GM12878 (cell line): ENCODE measurements around the gene MAN1A1. TPM values are rescaled to one million over a fixed set of nuclear protein-coding genes. Genes with fewer than 3 reads are reported as not detected.

Experiments
- ATAC-seq: fragments of 200-7000 bp; cut with Tn5 transposase; 3 replicates; pipeline ENCODE4 v1.9.1; 2020; ENCODE audit warnings: mild to moderate bottlenecking, moderate library complexity
- BruUV-seq: library from RNA; stranded (reverse); fragments of 400-500 nt; replicated peaks from 2 replicates; lab custom pipeline; 2021; lab: Mats Ljungman, UMichigan
- CTCF ChIA-PET: fragments of 300-600 bp; sonication (Branson Sonifier 250); formaldehyde crosslinking; extraction: SDS; loops from one replicate; lab custom pipeline; 2021; ENCODE audit warnings: inconsistent platforms; lab: Yijun Ruan, JAX
- POLR2A ChIA-PET: fragments of 350-600 bp; formaldehyde crosslinking; extraction: SDS; loops from one replicate; lab custom pipeline; 2021; ENCODE audit warnings: inconsistent platforms; lab: Charles Lee
- RAD21 ChIA-PET: fragments of 300-600 bp; sonication (Branson Sonifier 250); formaldehyde crosslinking; loops from one replicate; lab custom pipeline; 2023; ENCODE audit warnings: antibody characterized with exemption; ENCODE audit not compliant: unreplicated experiment; lab: Charles Lee
- SMC1A ChIA-PET: fragments of 300-600 bp; sonication (Branson Sonifier 250); formaldehyde crosslinking; loops from one replicate; lab custom pipeline; 2023; ENCODE audit not compliant: unreplicated experiment, uncharacterized antibody; lab: Charles Lee
- DNase-seq: peaks from one replicate; pipeline ENCODE4 v3.0.0-alpha.2; 2011; ENCODE audit warnings: low read depth, low spot score
- FAIRE-seq: peaks from 3 replicates; lab custom pipeline; 2011; peaks lifted over from hg19 to GRCh38; lab: Jason Lieb, UNC
- H2AFZ ChIP-seq: 2 replicates; pipeline ENCODE4 v1.6.0; 2011; ENCODE audit warnings: low read depth, low read length, control low read depth; ENCODE audit not compliant: control insufficient read depth
- H3K27ac ChIP-seq: 2 replicates; pipeline ENCODE4 v1.5.1; 2011; ENCODE audit warnings: control low read depth; ENCODE audit not compliant: control insufficient read depth, insufficient read depth
- H3K27me3 ChIP-seq, 2 experiments: replicated peaks in 1 of 2; 2 replicates each; pipeline versions ENCODE4 v1.6.0 to v1.6.1; 2011; ENCODE audit warnings: low read length in 1 of 2; ENCODE audit not compliant: control insufficient read depth in 2 of 2, insufficient read depth in 2 of 2
- H3K36me3 ChIP-seq, 2 experiments: 2 replicates each; pipeline ENCODE4 v1.5.1; 2011; ENCODE audit warnings: low read length in 1 of 2; ENCODE audit not compliant: control insufficient read depth in 2 of 2, insufficient read depth in 2 of 2
- H3K4me1 ChIP-seq: 2 replicates; pipeline ENCODE4 v1.6.1; 2011; ENCODE audit warnings: mild to moderate bottlenecking, low read length, moderate library complexity, mixed read lengths; ENCODE audit not compliant: control insufficient read depth, insufficient read depth
- H3K4me2 ChIP-seq: 2 replicates; pipeline ENCODE4 v1.6.0; 2011; ENCODE audit warnings: control low read depth; ENCODE audit not compliant: control insufficient read depth, insufficient read depth
- H3K4me3 ChIP-seq: fragments of 200-600 bp; sonication (generic); 2 replicates; pipeline ENCODE4 v1.5.1; 2016
- H3K79me2 ChIP-seq: 2 replicates; pipeline ENCODE4 v1.6.0; 2011; ENCODE audit warnings: low read length; ENCODE audit not compliant: control insufficient read depth, insufficient read depth
- H3K9ac ChIP-seq: 2 replicates; pipeline ENCODE4 v1.8.0; 2011; ENCODE audit warnings: low read length, control low read depth, mixed read lengths; ENCODE audit not compliant: control insufficient read depth, insufficient read depth
- H3K9me3 ChIP-seq: replicated peaks from 3 replicates; pipeline ENCODE4 v1.5.1; 2011; ENCODE audit warnings: mild to moderate bottlenecking, low read length; ENCODE audit not compliant: control insufficient read depth, insufficient read depth
- H4K20me1 ChIP-seq: 2 replicates; pipeline ENCODE4 v1.6.0; 2011; ENCODE audit not compliant: control insufficient read depth, insufficient read depth
- BRCA1 ChIP-seq: IDR thresholded peaks from 2 replicates; pipeline ENCODE4 v1.6.1; 2011; ENCODE audit warnings: low read depth, low read length, improper control_type of control experiment
- FOXK2 ChIP-seq: fragments of 450-650 bp; IDR thresholded peaks from 2 replicates; pipeline ENCODE4 v1.6.1; 2017; ENCODE audit warnings: mild to moderate bottlenecking, moderate library complexity
- FOXM1 ChIP-seq: IDR thresholded peaks from 2 replicates; pipeline ENCODE4 v1.6.1; 2012; ENCODE audit warnings: low read depth, mild to moderate bottlenecking, inconsistent platforms, low read length, moderate library complexity
- HDGF ChIP-seq: fragments of 450-650 bp; IDR thresholded peaks from 2 replicates; pipeline ENCODE4 v1.6.1; 2016; ENCODE audit warnings: antibody characterized with exemption
- IRF5 ChIP-seq: fragments of 450-650 bp; IDR thresholded peaks from 2 replicates; pipeline ENCODE4 v1.6.1; 2017; ENCODE audit warnings: borderline replicate concordance
- MAX ChIP-seq: IDR thresholded peaks from 2 replicates; pipeline ENCODE4 v1.6.1; 2012; ENCODE audit warnings: low read depth, low read length, improper control_type of control experiment
- SRF ChIP-seq, 2 experiments: IDR thresholded peaks; 2 replicates each; pipeline ENCODE4 v1.6.1; 2011; ENCODE audit warnings: low read depth in 2 of 2, low read length in 2 of 2, mild to moderate bottlenecking in 1 of 2, moderate library complexity in 1 of 2
- TCF3 ChIP-seq: IDR thresholded peaks from 2 replicates; pipeline ENCODE4 v1.6.1; 2012; ENCODE audit warnings: low read depth, mild to moderate bottlenecking, low read length, borderline replicate concordance; ENCODE audit not compliant: insufficient read depth
- ZZZ3 ChIP-seq: IDR thresholded peaks from 2 replicates; pipeline ENCODE4 v1.6.1; 2011; ENCODE audit warnings: low read depth; ENCODE audit not compliant: control insufficient read depth, insufficient read length
- WGBS: methylation state at CpG from one replicate; pipeline ENCODE4 v1.1.6; 2016; ENCODE audit warnings: low lambda C conversion rate; ENCODE audit not compliant: insufficient replicate concordance, insufficient coverage; ENCODE audit errors: missing lambda C conversion rate; 5-methylcytosine and 5-hydroxymethylcytosine counted together
- in situ Hi-C: fragments of 300-500 bp; cut with MboI; formaldehyde crosslinking; loops from 9 replicates; pipeline ENCODE4 v1.14.3; 2018; ENCODE audit warnings: mixed read lengths
- intact Hi-C: fragments of 100-400 bp; cut with micrococcal nuclease; formaldehyde crosslinking; loops from one replicate; pipeline ENCODE4 v1.14.2; 2022; ENCODE audit not compliant: unreplicated experiment
- polyA plus RNA-seq, 11 experiments: library from polyadenylated mRNA; depleted of rRNA in 4 of 11; unstranded in 6 of 11; stranded (reverse) in 5 of 11; fragments of >200 nt; fragmentation: Nextera tagmentation in 4 of 11; fragmentation: Illumina TruSeq in 1 of 11; extraction: Ambion mirVana in 4 of 11; extraction: Trizol in 1 of 11; gene quantifications; 1 replicate in 1 of 11; 2 replicates in 10 of 11; pipeline versions ENCODE4 v1.2.1 to v1.2.3, GENCODE V29; 2011 to 2016; ENCODE audit warnings: inconsistent platforms in 2 of 11, missing spikeins in 2 of 11, low read depth in 1 of 11
- total RNA-seq, 4 experiments: library from RNA; depleted of rRNA in 3 of 4; stranded (reverse); fragments of >200 nt in 3 of 4; fragmentation: Illumina TruSeq in 1 of 4; extraction: Trizol in 1 of 4; gene quantifications; 2 replicates each; pipeline versions ENCODE4 v1.2.1 to v1.2.3, GENCODE V29; 2013 to 2021

Gene MAN1A1
- total and polyA plus RNA-seq, 10 of the 15 experiments (the other 5 are each of a cell fraction or from before 2014, with no cell fraction given), result 5.4 to 28.1 (median 19.5) TPM

GRCh38 chr6:119182216-119182803 is 167.3 kb downstream of the MAN1A1 start (continued):
- TF ChIP-seq HDGF (no peak), FOXK2 (no peak), MAX (no peak)

- no peak overlapping the region for H3K4me3 ChIP-seq
- no peaks in the 10 kb centered on the region for H3K9me3 ChIP-seq
- H3K4me2 ChIP-seq, result no peak overlapping the region
- CTCF ChIA-PET, result interaction anchor here (0.9 to 1.6 kb wide), 3 partner anchors 10 to 153 kb away, joined by 3 to 8 read pairs (median 4); no protein-coding TSS in a partner anchor
- no peaks in the 10 kb centered on the region; a peak in 1 of 4 replicates for H3K36me3 ChIP-seq
- H4K20me1 ChIP-seq, result no peaks in the 10 kb centered on the region
- FAIRE-seq (no peak), DNase-seq (no peak), ATAC-seq (no peak)
- SMC1A ChIA-PET, result interaction anchor here (0.7 to 1.6 kb wide), 4 partner anchors 9 to 134 kb away, joined by 3 read pairs; no protein-coding TSS in a partner anchor
- H2AFZ ChIP-seq, result no peak overlapping the region
- intact Hi-C loops, result no loop called here
- 89% methylated on average over 1 of the region's 1 CpG for WGBS
- H3K9ac ChIP-seq, result no peak overlapping the region
- POLR2A ChIA-PET, result interaction anchor here (0.5 to 1.0 kb wide), 5 partner anchors 8 to 446 kb away, joined by 3 to 6 read pairs (median 4); no protein-coding TSS in a partner anchor
- H3K79me2 ChIP-seq, result no peaks in the 10 kb centered on the region
- in situ Hi-C loops, result no loop called here
- no peaks in the 10 kb centered on the region for H3K4me1 ChIP-seq
- H3K27ac ChIP-seq, result no peak overlapping the region
- BruUV-seq, result no TSS peak
- TF ChIP-seq ZZZ3, result no peak
- no peak for TF ChIP-seq FOXM1
- no peak for TF ChIP-seq SRF (IDR thresholded peaks at IDR 0.05; ENCODE audit: low read depth in 2 of 2, low read length in 2 of 2)
- TF ChIP-seq IRF5, result no peak
- TF ChIP-seq TCF3, result no peak
- TF ChIP-seq BRCA1, result no peak
- RAD21 ChIA-PET, result no interaction called here
- H3K27me3 ChIP-seq, result no peaks in the 10 kb centered on the region
These were observed 168.5 kb downstream of the MAN1A1 start for GRCh38 chr6:119181046-119181445.
